Mesenchymal stem cell (in vitro differentiated cells and primary cell): ENCODE results near the gene KPNA6.
"Not testable (repeated sequence)": the region's sequence is repeated elsewhere in the genome, so short reads cannot be mapped to it uniquely, and the experiment has no call there.

Experiments
- DNase-seq: peaks from one replicate; pipeline ENCODE4 v3.0.0-alpha.2; 2013
- H2AFZ ChIP-seq: one replicate; pipeline ENCODE4 v1.6.1; 2013; ENCODE audit warnings: low read depth, mild to moderate bottlenecking, control low read depth, inconsistent platforms, low read length, moderate library complexity
- H2AK5ac ChIP-seq: 2 replicates; pipeline ENCODE4 v1.6.1; 2013; ENCODE audit warnings: low read length, moderate library complexity, mild to moderate bottlenecking, inconsistent platforms; ENCODE audit not compliant: severe bottlenecking
- H2BK120ac ChIP-seq: one replicate; pipeline ENCODE4 v1.6.1; 2013; ENCODE audit warnings: low read depth, mild to moderate bottlenecking, inconsistent platforms, low read length, moderate library complexity
- H2BK12ac ChIP-seq, 2 experiments: one replicate each; pipeline ENCODE4 v1.6.1; 2013; ENCODE audit warnings: inconsistent platforms in 2 of 2, low read length in 2 of 2, mild to moderate bottlenecking in 2 of 2, moderate library complexity in 2 of 2, control low read depth in 1 of 2
- H2BK15ac ChIP-seq: one replicate; pipeline ENCODE4 v1.6.1; 2013; ENCODE audit warnings: mild to moderate bottlenecking, low read depth, inconsistent platforms; ENCODE audit not compliant: poor library complexity, severe bottlenecking
- H2BK5ac ChIP-seq: 2 replicates; pipeline ENCODE4 v1.6.1; 2013; ENCODE audit warnings: low read depth, mild to moderate bottlenecking, low read length, control low read depth, inconsistent platforms; ENCODE audit not compliant: poor library complexity, severe bottlenecking
- H3K14ac ChIP-seq, 2 experiments: one replicate each; pipeline ENCODE4 v1.6.1; 2013; ENCODE audit warnings: inconsistent platforms in 2 of 2, low read length in 2 of 2, control low read depth in 1 of 2, mild to moderate bottlenecking in 1 of 2, moderate library complexity in 1 of 2
- H3K18ac ChIP-seq, 2 experiments: one replicate each; pipeline ENCODE4 v1.6.1; 2013; ENCODE audit warnings: inconsistent platforms in 2 of 2, low read length in 2 of 2, control low read depth in 1 of 2, low read depth in 1 of 2, mild to moderate bottlenecking in 1 of 2
- H3K23ac ChIP-seq, 2 experiments: one replicate each; pipeline ENCODE4 v1.6.1; 2013; ENCODE audit warnings: inconsistent platforms in 2 of 2, low read length in 2 of 2, mild to moderate bottlenecking in 2 of 2, moderate library complexity in 2 of 2, control low read depth in 1 of 2
- H3K27ac ChIP-seq: 2 replicates; pipeline ENCODE4 v1.5.1; 2013; ENCODE audit warnings: mild to moderate bottlenecking, moderate library complexity, low read length, control low read depth, inconsistent platforms; ENCODE audit not compliant: poor library complexity, severe bottlenecking
- H3K27me3 ChIP-seq, 2 experiments: 2 replicates each; pipeline versions ENCODE4 v1.6.1 to v1.7.0; 2013; ENCODE audit warnings: low read length in 2 of 2, mild to moderate bottlenecking in 2 of 2, moderate library complexity in 2 of 2, control low read depth in 1 of 2, inconsistent platforms in 1 of 2; ENCODE audit not compliant: control insufficient read depth in 1 of 2, insufficient read depth in 1 of 2
- H3K36me3 ChIP-seq, 2 experiments: 2 replicates each; pipeline versions ENCODE4 v1.6.1 to v1.7.0; 2013; ENCODE audit warnings: low read length in 2 of 2, control low read depth in 1 of 2, inconsistent platforms in 1 of 2, low read depth in 1 of 2, mild to moderate bottlenecking in 1 of 2; ENCODE audit not compliant: insufficient read depth in 2 of 2, control insufficient read depth in 1 of 2
- H3K4ac ChIP-seq, 2 experiments: one replicate each; pipeline ENCODE4 v1.6.1; 2013; ENCODE audit warnings: inconsistent platforms in 2 of 2, low read length in 2 of 2, mild to moderate bottlenecking in 2 of 2, moderate library complexity in 2 of 2, control low read depth in 1 of 2, low read depth in 1 of 2
- H3K4me1 ChIP-seq: 2 replicates; pipeline ENCODE4 v1.6.1; 2013; ENCODE audit warnings: low read depth, low read length, control low read depth; ENCODE audit not compliant: control insufficient read depth, insufficient read depth
- H3K4me2 ChIP-seq: 2 replicates; pipeline ENCODE4 v1.6.1; 2013; ENCODE audit warnings: low read length, mild to moderate bottlenecking, inconsistent platforms; ENCODE audit not compliant: poor library complexity, severe bottlenecking
- H3K4me3 ChIP-seq, 2 experiments: 2 replicates each; pipeline versions ENCODE4 v1.5.1 to v1.7.0; 2013; ENCODE audit warnings: low read length in 2 of 2, mild to moderate bottlenecking in 2 of 2, control low read depth in 1 of 2, low read depth in 1 of 2; ENCODE audit not compliant: insufficient read depth in 1 of 2
- H3K79me1 ChIP-seq: replicated peaks from 2 replicates; pipeline ENCODE4 v1.6.1; 2013; ENCODE audit warnings: mild to moderate bottlenecking, control low read depth, low read length, inconsistent platforms; ENCODE audit not compliant: poor library complexity, severe bottlenecking
- H3K9ac ChIP-seq: 2 replicates; pipeline ENCODE4 v1.7.0; 2013; ENCODE audit warnings: mild to moderate bottlenecking, low read length, moderate library complexity
- H3K9me3 ChIP-seq: 2 replicates; pipeline ENCODE4 v1.7.0; 2013; ENCODE audit warnings: mild to moderate bottlenecking, low read length; ENCODE audit not compliant: control insufficient read depth
- H4K8ac ChIP-seq: one replicate; pipeline ENCODE4 v1.6.1; 2013; ENCODE audit warnings: inconsistent platforms, mild to moderate bottlenecking, low read length, moderate library complexity
- H4K91ac ChIP-seq: one replicate; pipeline ENCODE4 v1.6.1; 2013; ENCODE audit warnings: mild to moderate bottlenecking, low read length, inconsistent platforms
- WGBS: methylation state at CpG from one replicate; pipeline ENCODE4 v1.1.7; 2013; ENCODE audit warnings: mixed read lengths; 5-methylcytosine and 5-hydroxymethylcytosine counted together

KPNA6 gene

GRCh38 chr1:32122151-32122550 is 14.3 kb downstream of the KPNA6 start:
- no peak for DNase-seq
- Histone ChIP-seq H3K79me1 (peaks cover 1% of the 10 kb centered on the region), H3K27ac (no peak overlapping the region), H3K23ac (no peak overlapping the region), H3K4me3 (no peak overlapping the region), H2BK120ac (no peak overlapping the region), H3K18ac (no peak overlapping the region), H3K9me3 (no peaks in the 10 kb centered on the region), H2BK12ac (no peak overlapping the region), H2AFZ (no peak overlapping the region), H4K91ac (no peak overlapping the region), H2BK15ac (no peak overlapping the region), H3K14ac (no peak overlapping the region), H3K9ac (no peak overlapping the region), H4K8ac (no peak overlapping the region), H3K36me3 (peaks cover 0 to 3% of the 10 kb centered on the region in 2 experiments), H3K4me1 (peaks cover 10% of the 10 kb centered on the region), H2BK5ac (no peak overlapping the region), H3K27me3 (no peaks in the 10 kb centered on the region), H3K4me2 (no peak overlapping the region), H2AK5ac (no peak overlapping the region), H3K4ac (no peak overlapping the region)
- WGBS, result 94% methylated on average over 5 of the region's 5 CpGs

- not testable (repeated sequence) for H3K14ac ChIP-seq, H3K9ac ChIP-seq, H3K4ac ChIP-seq, H2AFZ ChIP-seq, H2AK5ac ChIP-seq, H2BK12ac ChIP-seq, H3K23ac ChIP-seq, H3K27ac ChIP-seq, H3K4me3 ChIP-seq, DNase-seq, H2BK120ac ChIP-seq, H3K36me3 ChIP-seq, H3K79me1 ChIP-seq, H3K9me3 ChIP-seq, H2BK5ac ChIP-seq, H3K4me2 ChIP-seq, H3K18ac ChIP-seq, H4K8ac ChIP-seq, H4K91ac ChIP-seq, H2BK15ac ChIP-seq, H3K27me3 ChIP-seq
- peaks cover 10% of the 10 kb centered on the region for H3K4me1 ChIP-seq
- WGBS, result 96% methylated on average over 2 of the region's 2 CpGs
These were observed 15.5 kb downstream of the KPNA6 start for GRCh38 chr1:32123361-32123760.

DNA sequence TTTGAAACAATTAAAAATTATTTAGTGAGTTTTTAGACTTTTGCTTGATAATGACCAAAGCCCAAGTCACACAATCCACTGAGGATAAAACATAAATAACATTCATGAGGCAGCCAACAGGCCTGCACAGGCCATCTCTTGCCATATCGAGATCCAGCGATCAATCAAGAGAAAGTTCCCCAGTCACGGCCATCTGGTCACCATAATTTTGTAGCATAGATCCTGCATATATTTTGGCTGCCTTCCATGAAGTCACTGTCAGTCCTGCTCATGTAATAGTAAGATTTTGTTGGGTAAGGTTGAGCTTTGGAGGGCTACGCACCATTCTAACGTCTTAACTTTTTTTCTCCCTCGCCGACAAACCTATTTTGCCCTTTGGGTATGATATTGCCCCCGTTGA is 17.5 kb downstream of the KPNA6 start:
- Histone ChIP-seq H3K14ac (no peak overlapping the region), H2BK15ac (no peak overlapping the region), H3K4me2 (no peak overlapping the region), H3K4ac (no peak overlapping the region), H4K91ac (no peak overlapping the region), H3K36me3 (peaks cover 0 to 8% of the 10 kb centered on the region in 2 experiments), H3K4me1 (peaks cover 9% of the 10 kb centered on the region), H3K9ac (no peak overlapping the region), H3K27ac (no peak overlapping the region), H2BK5ac (no peak overlapping the region), H3K23ac (no peak overlapping the region), H3K4me3 (no peak overlapping the region), H4K8ac (no peak overlapping the region), H3K9me3 (no peaks in the 10 kb centered on the region), H2BK120ac (no peak overlapping the region), H3K79me1 (peaks cover 1% of the 10 kb centered on the region), H3K18ac (no peak overlapping the region), H2BK12ac (no peak overlapping the region), H3K27me3 (no peaks in the 10 kb centered on the region), H2AFZ (no peak overlapping the region), H2AK5ac (no peak overlapping the region)
- 97% methylated on average over 5 of the region's 8 CpGs for WGBS
- no peak for DNase-seq

DNA sequence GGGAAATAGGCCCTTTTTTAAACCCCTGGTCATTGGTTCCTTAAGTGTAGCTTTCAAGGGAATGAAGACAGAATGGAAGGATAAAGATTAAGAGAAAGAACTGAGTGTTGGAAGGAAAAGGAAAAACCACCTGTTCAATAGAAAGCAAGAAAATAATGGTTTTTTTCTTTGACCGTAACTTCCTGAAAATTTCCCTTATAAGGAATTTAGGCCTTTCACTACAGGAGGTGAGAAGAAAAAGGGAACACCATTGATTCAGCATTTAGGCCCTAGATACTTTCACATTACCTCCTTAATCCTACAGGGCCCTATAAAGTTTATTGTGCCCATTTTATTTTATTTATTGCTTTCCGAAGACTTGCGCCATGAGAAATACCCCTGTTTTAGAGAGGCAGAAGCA is 18.9 kb downstream of the KPNA6 start:
- Histone ChIP-seq H3K4ac (no peak overlapping the region), H2BK12ac (no peak overlapping the region), H2BK120ac (no peak overlapping the region), H3K23ac (no peak overlapping the region), H3K4me2 (no peak overlapping the region), H2AK5ac (no peak overlapping the region), H2BK15ac (no peak overlapping the region), H3K27me3 (no peaks in the 10 kb centered on the region), H2AFZ (no peak overlapping the region), H3K36me3 (peaks cover 3 to 8% of the 10 kb centered on the region in 2 experiments), H3K4me1 (peaks cover 2% of the 10 kb centered on the region), H4K91ac (no peak overlapping the region), H3K9ac (no peak overlapping the region), H3K9me3 (no peaks in the 10 kb centered on the region), H3K79me1 (no peaks in the 10 kb centered on the region), H3K14ac (no peak overlapping the region), H3K27ac (no peak overlapping the region), H3K4me3 (no peak overlapping the region), H3K18ac (no peak overlapping the region), H2BK5ac (no peak overlapping the region), H4K8ac (no peak overlapping the region)
- 100% methylated on average over 2 of the region's 3 CpGs for WGBS
- no peak for DNase-seq
